ENCODE measurements around the gene ROBO4. TPM values are rescaled to one million over a fixed set of nuclear protein-coding genes. Genes with fewer than 3 reads are reported as not detected.

Gene ROBO4
- total RNA-seq, 1 experiment from 2014 or later: not detected

GRCh38 chr11:124864892-124865180, 32.8 kb downstream of the ROBO4 start:
- CTCF ChIA-PET: no interaction called here
- Histone ChIP-seq H3K79me2 (ENCODE audit: insufficient read depth, low read length) (no peaks in the 10 kb centered on the region), H3K4me3 (replicated peaks in 1 of 2; ENCODE audit: low read depth in 1 of 2, low read length in 2 of 2) (no peak overlapping the region), H3K4me2 (ENCODE audit: low read length) (no peak overlapping the region), H3K9me3 (ENCODE audit: control insufficient read depth in 1 of 2, insufficient read depth in 1 of 2, low read depth in 1 of 2, low read length in 2 of 2) (no peaks in the 10 kb centered on the region), H2AFZ (ENCODE audit: low read depth, low read length, poor library complexity, severe bottlenecking) (no peak overlapping the region), H3K27ac (ENCODE audit: low read depth, low read length) (no peak overlapping the region), H4K20me1 (ENCODE audit: insufficient read depth) (no peaks in the 10 kb centered on the region), H3K9me2 (ENCODE audit: insufficient read depth) (no peaks in the 10 kb centered on the region), H3K9ac (ENCODE audit: low read length) (no peak overlapping the region), H3K36me3 (ENCODE audit: control insufficient read depth in 1 of 2, insufficient read depth in 2 of 2, low read length in 2 of 2) (no peaks in the 10 kb centered on the region), H3K4me1 (ENCODE audit: control insufficient read depth in 1 of 2, insufficient read depth in 2 of 2, low read length in 2 of 2) (peaks cover 4 to 9% of the 10 kb centered on the region in 2 experiments; a peak in 2 of 4 replicates), H3K27me3 (ENCODE audit: insufficient read depth, low read length) (peaks cover 31% of the 10 kb centered on the region; the same call in 1 of the 2 replicates)
- intact Hi-C loops (cut with micrococcal nuclease): loop anchor here (10.0 kb wide), 1 partner anchor 450 kb away; no protein-coding TSS in a partner anchor
- no TSS peak for BruUV-seq (replicated peaks)
- no peak for TF ChIP-seq REST (IDR thresholded peaks at IDR 0.05; ENCODE audit: low read depth)
- DNase-seq (ENCODE audit: low read depth, low spot score): no peak
- RAD21 ChIA-PET (ENCODE audit: low non-redundant PET in 1 of 2, low total read pairs in 2 of 2, uncharacterized antibody in 2 of 2, unreplicated experiment in 2 of 2): no interaction called here
- POLR2A ChIA-PET: no interaction called here
- no peak for ATAC-seq

DNA sequence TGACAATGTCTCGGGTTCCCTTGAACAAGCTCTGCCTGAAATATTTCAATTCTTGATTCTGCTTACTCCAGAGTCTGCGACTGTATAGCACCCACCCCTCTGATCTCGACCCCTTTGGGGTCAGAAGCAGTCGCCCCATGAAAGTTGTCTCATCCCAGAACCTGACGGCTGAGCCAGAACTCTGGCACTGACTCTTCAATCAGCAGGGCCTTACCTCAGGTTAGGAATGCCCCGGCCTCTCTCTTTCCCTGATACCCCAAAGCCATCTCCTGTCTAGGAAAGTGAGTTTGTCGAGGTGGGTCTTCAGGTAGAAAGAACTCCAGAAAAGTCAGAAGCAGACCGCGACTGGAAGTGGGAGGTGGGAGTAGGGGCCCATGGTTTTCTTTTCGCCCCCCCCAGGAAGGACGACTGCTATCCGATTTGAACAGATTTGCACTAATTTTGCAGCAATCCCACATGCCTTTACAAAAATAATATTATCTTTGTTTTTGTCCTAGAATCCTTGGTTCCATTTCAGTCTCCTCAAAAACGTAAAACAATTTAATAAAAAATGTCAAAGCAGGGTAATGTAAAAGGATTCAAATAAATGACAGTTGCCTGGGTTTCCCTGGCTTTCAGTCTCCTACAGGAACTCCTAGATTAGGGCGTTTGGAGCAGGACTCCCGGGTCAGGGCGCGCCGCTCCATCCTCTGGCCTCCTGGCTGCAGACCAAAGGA, 33.3 kb downstream of the ROBO4 start:
- BruUV-seq (replicated peaks): no TSS peak
- H3K4me2 ChIP-seq (ENCODE audit: low read length): no peak overlapping the region
- H3K36me3 ChIP-seq (ENCODE audit: control insufficient read depth in 1 of 2, insufficient read depth in 2 of 2, low read length in 2 of 2): no peaks in the 10 kb centered on the region
- DNase-seq (ENCODE audit: low read depth, low spot score) (no peak), ATAC-seq (no peak)
- RAD21 ChIA-PET (ENCODE audit: low non-redundant PET in 1 of 2, low total read pairs in 2 of 2, uncharacterized antibody in 2 of 2, unreplicated experiment in 2 of 2): no interaction called here
- no peaks in the 10 kb centered on the region for H3K9me2 ChIP-seq (ENCODE audit: insufficient read depth)
- H3K9me3 ChIP-seq (ENCODE audit: control insufficient read depth in 1 of 2, insufficient read depth in 1 of 2, low read depth in 1 of 2, low read length in 2 of 2): no peaks in the 10 kb centered on the region
- H2AFZ ChIP-seq (ENCODE audit: low read depth, low read length, poor library complexity, severe bottlenecking): no peak overlapping the region
- H3K27me3 ChIP-seq (ENCODE audit: insufficient read depth, low read length): peaks cover 31% of the 10 kb centered on the region; the same call in 1 of the 2 replicates
- no peak overlapping the region for H3K4me3 ChIP-seq (replicated peaks in 1 of 2; ENCODE audit: low read depth in 1 of 2, low read length in 2 of 2)
- H3K4me1 ChIP-seq (ENCODE audit: control insufficient read depth in 1 of 2, insufficient read depth in 2 of 2, low read length in 2 of 2): peaks cover 4 to 9% of the 10 kb centered on the region in 2 experiments; a peak in 2 of 4 replicates
- no peaks in the 10 kb centered on the region for H4K20me1 ChIP-seq (ENCODE audit: insufficient read depth)
- no peak overlapping the region for H3K27ac ChIP-seq (ENCODE audit: low read depth, low read length)
- no peak overlapping the region for H3K9ac ChIP-seq (ENCODE audit: low read length)
- CTCF ChIA-PET: no interaction called here
- no peaks in the 10 kb centered on the region for H3K79me2 ChIP-seq (ENCODE audit: insufficient read depth, low read length)
- POLR2A ChIA-PET: interaction anchor here (0.5 kb wide), 1 partner anchor 12 kb away, joined by 3 read pairs; no protein-coding TSS in a partner anchor
- intact Hi-C loops (cut with micrococcal nuclease): loop anchor here (10.0 kb wide), 1 partner anchor 450 kb away; no protein-coding TSS in a partner anchor
- TF ChIP-seq SIN3A (IDR thresholded peaks at IDR 0.05; ENCODE audit: low read depth) (no peak), TCF7L2 (IDR thresholded peaks at IDR 0.05; ENCODE audit: borderline replicate concordance, extremely low read depth, insufficient read depth, insufficient read length) (no peak), EZH2phosphoT487 (IDR thresholded peaks at IDR 0.05; ENCODE audit: borderline replicate concordance) (no peak), EZH2 (IDR thresholded peaks at IDR 0.05) (no peak), FOSL1 (IDR thresholded peaks at IDR 0.05; ENCODE audit: low read depth) (no peak), ZFX (IDR thresholded peaks at IDR 0.05) (no peak), POLR2A (IDR thresholded peaks at IDR 0.05; ENCODE audit: borderline replicate concordance, extremely low read depth, insufficient read depth, insufficient read length) (no peak), ZBTB33 (IDR thresholded peaks at IDR 0.05; ENCODE audit: extremely low read depth, insufficient replicate concordance, low read length) (no peak), CBX3 (IDR thresholded peaks at IDR 0.05; ENCODE audit: low read depth) (no peak), SP1 (IDR thresholded peaks at IDR 0.05; ENCODE audit: low read depth) (no peak), CEBPB (IDR thresholded peaks at IDR 0.05; ENCODE audit: low read depth) (no peak), EGR1 (IDR thresholded peaks at IDR 0.05; ENCODE audit: low read depth) (no peak), ZNF274 (IDR thresholded peaks at IDR 0.05; ENCODE audit: low read depth, low read length) (no peak)
- TF ChIP-seq, protein P1, sequence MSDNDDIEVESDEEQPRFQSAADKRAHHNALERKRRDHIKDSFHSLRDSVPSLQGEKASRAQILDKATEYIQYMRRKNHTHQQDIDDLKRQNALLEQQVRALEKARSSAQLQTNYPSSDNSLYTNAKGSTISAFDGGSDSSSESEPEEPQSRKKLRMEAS (IDR thresholded peaks at IDR 0.05): no peak

Data from HCT116 (cell line).